Hepatocyte (in vitro differentiated cells): ENCODE results near the gene SEPTIN10.

Experiments
- CTCF ChIP-seq: fragments of 200-600 bp; sonication (generic); IDR thresholded peaks from 2 replicates; pipeline ENCODE4 v1.5.1; 2016; ENCODE audit warnings: antibody characterized with exemption, mild to moderate bottlenecking; ENCODE audit not compliant: poor library complexity
- EZH2 ChIP-seq: fragments of 200-600 bp; sonication (generic); IDR thresholded peaks from 2 replicates; pipeline ENCODE4 v1.6.1; 2016; ENCODE audit warnings: antibody characterized with exemption, mild to moderate bottlenecking, borderline replicate concordance
- EZH2phosphoT487 ChIP-seq: fragments of 200-600 bp; sonication (generic); IDR thresholded peaks from one replicate; pipeline ENCODE4 v1.6.1; 2018; ENCODE audit warnings: antibody characterized with exemption, mild to moderate bottlenecking, low read depth, moderate library complexity; ENCODE audit not compliant: unreplicated experiment, severe bottlenecking

- TF ChIP-seq EZH2phosphoT487, result no peak
- no peak for TF ChIP-seq CTCF
- no peak for TF ChIP-seq EZH2
Observed at GRCh38 chr2:109513749-109514588, 99.8 kb downstream of the SEPTIN10 start.
